ENCODE data around the gene KLF13.

DNA sequence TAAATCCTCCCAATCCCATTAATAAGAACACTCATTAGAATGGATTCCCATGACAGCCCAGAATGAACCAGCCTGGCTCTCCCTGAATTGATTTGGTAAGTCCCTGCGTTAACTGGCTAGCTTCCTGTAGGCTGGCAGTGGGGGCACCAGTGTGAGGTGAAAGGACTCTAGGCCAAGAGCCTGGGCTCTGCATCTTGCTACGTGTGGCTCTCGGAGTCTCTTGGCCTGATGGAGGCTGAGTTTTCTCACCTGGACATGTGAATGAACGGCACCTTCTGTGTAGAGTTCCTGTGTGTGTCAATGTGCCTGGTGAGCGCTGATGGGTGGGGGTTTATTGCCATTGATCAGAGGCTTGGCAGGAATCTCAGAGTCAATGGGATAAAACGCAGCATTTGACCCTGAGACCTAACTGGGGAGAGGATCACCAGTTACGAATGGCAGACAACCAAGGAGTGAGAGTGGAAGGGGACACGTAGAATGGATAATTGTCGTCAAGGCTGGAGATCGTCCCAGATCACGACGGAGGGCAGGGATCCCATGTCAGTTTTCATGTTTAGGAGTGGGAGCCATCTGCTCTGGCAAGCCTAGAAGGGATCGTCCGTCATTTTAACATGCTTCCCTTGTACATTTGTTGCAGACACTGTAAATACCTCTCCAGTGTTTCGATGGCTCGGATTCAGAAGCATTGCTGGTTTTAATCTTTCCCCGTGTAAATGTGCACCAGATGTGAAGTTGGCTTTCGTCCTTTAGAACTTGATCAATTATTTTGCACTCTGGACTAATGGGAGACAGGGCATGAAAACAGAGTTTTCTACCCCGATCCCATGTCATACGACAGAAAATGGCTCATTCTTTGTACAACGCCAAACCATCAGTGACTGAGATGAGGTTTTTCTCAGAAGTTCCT, 9.0 kb upstream of the KLF13 start:
- TF ChIP-seq, protein P1, sequence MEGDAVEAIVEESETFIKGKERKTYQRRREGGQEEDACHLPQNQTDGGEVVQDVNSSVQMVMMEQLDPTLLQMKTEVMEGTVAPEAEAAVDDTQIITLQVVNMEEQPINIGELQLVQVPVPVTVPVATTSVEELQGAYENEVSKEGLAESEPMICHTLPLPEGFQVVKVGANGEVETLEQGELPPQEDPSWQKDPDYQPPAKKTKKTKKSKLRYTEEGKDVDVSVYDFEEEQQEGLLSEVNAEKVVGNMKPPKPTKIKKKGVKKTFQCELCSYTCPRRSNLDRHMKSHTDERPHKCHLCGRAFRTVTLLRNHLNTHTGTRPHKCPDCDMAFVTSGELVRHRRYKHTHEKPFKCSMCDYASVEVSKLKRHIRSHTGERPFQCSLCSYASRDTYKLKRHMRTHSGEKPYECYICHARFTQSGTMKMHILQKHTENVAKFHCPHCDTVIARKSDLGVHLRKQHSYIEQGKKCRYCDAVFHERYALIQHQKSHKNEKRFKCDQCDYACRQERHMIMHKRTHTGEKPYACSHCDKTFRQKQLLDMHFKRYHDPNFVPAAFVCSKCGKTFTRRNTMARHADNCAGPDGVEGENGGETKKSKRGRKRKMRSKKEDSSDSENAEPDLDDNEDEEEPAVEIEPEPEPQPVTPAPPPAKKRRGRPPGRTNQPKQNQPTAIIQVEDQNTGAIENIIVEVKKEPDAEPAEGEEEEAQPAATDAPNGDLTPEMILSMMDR (IDR thresholded peaks at IDR 0.05): no peak
- TF ChIP-seq POLR2A (IDR thresholded peaks at IDR 0.05): no peak
